HEK293T (cell line): ENCODE measurements around the gene MANEAL.

ENCODE experiments used
- CTCF ChIA-PET: fragments of 350-600 bp; formaldehyde crosslinking; extraction: SDS; loops from one replicate; lab custom pipeline; 2021; ENCODE audit warnings: antibody characterized with exemption, inconsistent platforms; lab: Yijun Ruan, JAX
- POLR2A ChIA-PET: fragments of 350-600 bp; formaldehyde crosslinking; extraction: SDS; loops from one replicate; lab custom pipeline; 2020; ENCODE audit warnings: antibody characterized with exemption, inconsistent platforms; lab: Yijun Ruan, JAX
- DNase-seq: peaks from one replicate; pipeline ENCODE4 v3.0.0; 2012; ENCODE audit warnings: mixed read lengths; ENCODE audit errors: extremely low spot score
- ARNT ChIP-seq: fragments of 450-650 bp; IDR thresholded peaks from 2 replicates; pipeline ENCODE4 v1.6.1; 2017; ENCODE audit warnings: mild to moderate bottlenecking
- BHLHE40 ChIP-seq: fragments of 450-650 bp; IDR thresholded peaks from 2 replicates; pipeline ENCODE4 v1.6.1; 2016; ENCODE audit warnings: mild to moderate bottlenecking, moderate library complexity, borderline replicate concordance
- CTBP1 ChIP-seq: fragments of 450-650 bp; IDR thresholded peaks from 2 replicates; pipeline ENCODE4 v1.6.1; 2016; ENCODE audit warnings: borderline replicate concordance
- ELF4 ChIP-seq: fragments of 450-650 bp; IDR thresholded peaks from 2 replicates; pipeline ENCODE4 v1.6.1; 2017; ENCODE audit warnings: antibody characterized with exemption
- FOXA1 ChIP-seq: fragments of 450-650 bp; IDR thresholded peaks from 2 replicates; pipeline ENCODE4 v1.6.1; 2016; ENCODE audit warnings: mild to moderate bottlenecking
- FOXK2 ChIP-seq: fragments of 450-650 bp; IDR thresholded peaks from 2 replicates; pipeline ENCODE4 v1.6.1; 2016; ENCODE audit warnings: mild to moderate bottlenecking
- FOXM1 ChIP-seq: fragments of 450-650 bp; IDR thresholded peaks from 2 replicates; pipeline ENCODE4 v1.6.1; 2017; ENCODE audit warnings: mild to moderate bottlenecking, borderline replicate concordance
- HDGF ChIP-seq: fragments of 450-650 bp; IDR thresholded peaks from 2 replicates; pipeline ENCODE4 v1.6.1; 2017; ENCODE audit warnings: antibody characterized with exemption, borderline replicate concordance
- L3MBTL2 ChIP-seq: fragments of 450-650 bp; conservative IDR thresholded peaks from 2 replicates; pipeline ENCODE4 v1.6.1; 2016; ENCODE audit warnings: mild to moderate bottlenecking
- LEF1 ChIP-seq: fragments of 450-650 bp; IDR thresholded peaks from 2 replicates; pipeline ENCODE4 v1.6.1; 2017; ENCODE audit warnings: mild to moderate bottlenecking, borderline replicate concordance
- NFRKB ChIP-seq: fragments of 450-650 bp; IDR thresholded peaks from 2 replicates; pipeline ENCODE4 v1.6.1; 2016; ENCODE audit warnings: mild to moderate bottlenecking, moderate library complexity
- SP1 ChIP-seq: fragments of 450-650 bp; IDR thresholded peaks from 2 replicates; pipeline ENCODE4 v1.6.1; 2017
- SUZ12 ChIP-seq: fragments of 450-650 bp; IDR thresholded peaks from 2 replicates; pipeline ENCODE4 v1.6.1; 2016; ENCODE audit warnings: mild to moderate bottlenecking
- TARDBP ChIP-seq: fragments of 450-650 bp; IDR thresholded peaks from 2 replicates; pipeline ENCODE4 v1.6.1; 2016
- ZNF384 ChIP-seq: fragments of 450-650 bp; IDR thresholded peaks from 2 replicates; pipeline ENCODE4 v1.6.1; 2016
- TF ChIP-seq, protein P1 (sequence below): fragments of 450-650 bp; IDR thresholded peaks from 2 replicates; pipeline ENCODE4 v1.6.1; 2016

Gene MANEAL

DNA sequence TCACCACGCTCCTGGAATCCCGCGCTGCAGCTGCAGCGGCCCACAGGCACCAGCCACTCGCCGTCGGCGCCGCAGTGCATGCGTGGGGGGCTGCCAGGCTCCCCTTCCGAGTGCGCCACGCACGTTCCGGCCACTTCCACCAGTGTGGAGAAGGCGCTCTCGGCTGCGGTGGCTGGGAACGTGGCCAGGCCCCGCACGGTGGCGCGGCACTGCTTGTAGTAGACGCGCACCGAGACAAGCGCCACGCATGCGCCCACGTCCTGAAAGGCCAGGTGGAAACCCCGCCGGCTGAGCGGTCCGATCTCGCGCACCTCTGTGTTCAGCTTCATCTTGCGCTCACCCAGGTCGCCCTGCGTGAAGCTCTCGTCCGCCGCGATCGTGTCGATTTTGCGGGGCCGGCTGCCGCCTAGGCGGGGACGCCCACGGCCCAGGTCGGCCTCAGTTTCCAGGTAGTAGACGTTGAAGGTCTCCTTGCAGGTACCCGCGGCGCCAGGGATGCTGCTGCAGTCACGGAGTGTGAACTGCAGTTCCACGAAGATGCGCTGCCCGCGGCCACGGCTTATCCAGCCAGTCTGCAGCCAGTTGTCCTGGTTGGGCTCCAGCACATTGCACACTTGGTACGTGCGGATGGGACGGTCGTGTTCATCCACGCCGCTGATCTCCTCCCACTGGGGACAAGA lies 32.1 kb upstream of the MANEAL start:
- TF ChIP-seq BHLHE40 (no peak), HDGF (no peak), ZNF384 (no peak)
- CTCF ChIA-PET: interaction anchor here (0.6 kb wide), 1 partner anchor 235 kb away, joined by 3 read pairs; no protein-coding TSS in a partner anchor

DNA sequence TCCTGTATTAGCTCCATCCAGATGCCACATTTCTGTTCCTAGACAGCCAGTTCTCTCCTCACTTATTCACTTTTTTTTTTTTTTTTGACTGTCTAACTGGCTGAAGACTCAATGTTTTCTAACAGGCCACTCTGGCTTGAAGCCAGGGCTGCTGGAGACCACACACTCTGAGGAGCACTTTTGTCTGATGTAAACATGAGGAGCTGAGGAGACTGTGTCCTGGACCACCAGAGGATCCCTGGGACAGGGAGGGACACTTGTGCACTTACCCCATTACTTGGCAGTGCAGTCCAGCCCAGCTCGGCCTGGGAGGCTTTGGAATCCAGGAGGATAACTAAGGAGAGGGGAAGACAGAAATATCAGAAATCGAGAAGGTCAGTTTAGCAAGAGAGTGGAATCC lies 31.1 kb upstream of the MANEAL start:
- ChIA-PET CTCF (interaction anchor here (0.6 kb wide), 1 partner anchor 236 kb away, joined by 3 read pairs; no protein-coding TSS in a partner anchor), POLR2A (interaction anchor here (0.6 to 1.2 kb wide), 3 partner anchors 33 to 72 kb away, joined by 3 read pairs; partner anchors contain the start of genes C1orf122 and YRDC)
- DNase-seq: no peak
- TF ChIP-seq SP1 (no peak), FOXK2 (no peak)

More for the DNA sequence above, 32.1 kb upstream of the MANEAL start:
- no peak for DNase-seq
- POLR2A ChIA-PET: interaction anchor here (1.2 kb wide), 1 partner anchor 46 kb away, joined by 3 read pairs; the partner anchor contains the start of genes C1orf122 and YRDC

DNA sequence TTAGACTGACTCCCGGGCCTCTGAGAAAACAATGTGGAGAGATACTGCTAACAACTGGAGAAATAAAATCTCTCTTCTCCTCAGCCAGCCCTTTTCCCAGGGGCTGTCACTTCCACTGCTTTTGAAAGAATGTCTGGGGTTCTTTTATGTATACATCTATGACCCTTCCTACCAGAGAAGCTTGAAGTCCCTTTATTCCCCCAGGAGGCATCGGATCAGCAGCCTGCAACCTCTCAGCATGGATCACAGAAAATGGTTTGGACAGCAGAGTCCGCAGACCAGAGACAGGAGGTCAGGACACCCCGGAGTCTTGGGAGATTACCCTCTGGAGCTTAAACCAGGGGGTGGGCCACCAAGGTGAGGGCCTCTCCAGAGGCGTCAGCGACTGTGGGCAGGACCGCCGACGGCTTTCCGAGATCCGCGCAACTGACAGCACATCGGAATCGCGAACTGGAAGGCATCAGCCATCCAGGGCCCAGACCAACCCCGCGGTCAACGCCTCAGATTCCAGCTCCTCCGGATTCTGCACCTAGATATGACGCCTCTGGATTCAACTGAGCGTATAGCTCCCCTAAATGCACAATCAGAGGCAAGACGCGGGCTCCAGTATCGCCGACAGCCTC lies 29.7 kb upstream of the MANEAL start:
- POLR2A ChIA-PET: no interaction called here
- DNase-seq: no peak
- CTCF ChIA-PET: no interaction called here

DNA sequence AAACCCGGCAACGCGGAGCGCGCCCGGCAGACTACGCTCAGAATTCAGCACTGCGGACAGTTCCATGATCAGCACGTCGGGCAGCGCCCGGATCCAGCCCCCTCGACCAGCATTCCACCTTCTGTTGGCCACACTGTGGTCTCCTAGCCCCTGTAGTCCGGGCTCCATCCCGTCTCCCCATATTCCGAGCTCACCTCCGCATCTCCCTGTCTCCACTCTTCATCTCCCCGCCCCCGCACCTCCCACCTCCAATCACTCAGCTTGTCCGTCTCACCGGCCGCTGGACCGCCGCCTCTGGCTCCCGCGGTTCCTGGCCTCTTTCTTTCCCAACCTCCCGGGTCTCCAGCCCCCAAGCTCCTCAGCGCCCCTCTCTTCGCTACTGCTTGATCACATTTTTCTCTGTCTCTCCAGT lies 29.2 kb upstream of the MANEAL start:
- CTCF ChIA-PET: no interaction called here
- TF ChIP-seq BHLHE40 (no peak), TARDBP (no peak), LEF1 (no peak), HDGF (no peak), ZNF384 (no peak)
- peak; percentile 84 for DNase-seq
- POLR2A ChIA-PET: no interaction called here

More for the DNA sequence above, 29.7 kb upstream of the MANEAL start:
- TF ChIP-seq ZNF384 (no peak), TARDBP (no peak), FOXA1 (no peak), FOXM1 (no peak), L3MBTL2 (no peak), ELF4 (no peak), LEF1 (no peak), FOXK2 (no peak), HDGF (no peak)
- TF ChIP-seq, protein P1, sequence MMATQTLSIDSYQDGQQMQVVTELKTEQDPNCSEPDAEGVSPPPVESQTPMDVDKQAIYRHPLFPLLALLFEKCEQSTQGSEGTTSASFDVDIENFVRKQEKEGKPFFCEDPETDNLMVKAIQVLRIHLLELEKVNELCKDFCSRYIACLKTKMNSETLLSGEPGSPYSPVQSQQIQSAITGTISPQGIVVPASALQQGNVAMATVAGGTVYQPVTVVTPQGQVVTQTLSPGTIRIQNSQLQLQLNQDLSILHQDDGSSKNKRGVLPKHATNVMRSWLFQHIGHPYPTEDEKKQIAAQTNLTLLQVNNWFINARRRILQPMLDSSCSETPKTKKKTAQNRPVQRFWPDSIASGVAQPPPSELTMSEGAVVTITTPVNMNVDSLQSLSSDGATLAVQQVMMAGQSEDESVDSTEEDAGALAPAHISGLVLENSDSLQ: no peak

DNA sequence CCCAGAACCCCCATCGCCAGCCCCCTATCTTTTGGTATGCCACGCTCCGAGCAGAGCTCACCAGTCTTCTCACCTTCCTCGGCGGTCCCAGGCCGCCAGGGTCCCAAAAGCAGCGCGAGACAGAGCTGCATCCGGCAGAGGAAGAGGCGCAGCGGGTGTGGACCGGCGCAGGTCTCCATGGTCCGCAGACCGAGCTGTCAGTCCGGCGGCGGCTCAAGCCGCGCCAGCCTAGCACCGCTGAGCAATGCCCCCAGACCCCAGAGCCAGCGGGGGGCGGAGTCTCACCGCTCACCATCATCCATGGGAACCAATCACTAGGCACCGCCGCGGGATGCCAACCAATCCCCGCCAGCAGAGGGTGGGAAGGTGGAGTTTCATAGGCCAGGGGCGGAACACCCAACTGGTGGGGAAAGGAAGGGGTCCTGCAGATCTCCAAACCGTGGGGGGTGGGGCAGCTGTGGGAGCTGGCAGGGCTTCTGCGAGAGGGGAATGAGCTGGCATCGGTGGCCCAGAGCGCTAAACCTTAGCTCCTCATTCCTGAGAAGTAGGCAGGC lies 28.7 kb upstream of the MANEAL start, which contains the start of gene EPHA10:
Gene EPHA10 (minus strand): TSS at position 233 of the 554 bp plus-strand sequence. CDS start 54 bp downstream, at position 179.
- no peak for DNase-seq
- no peak for TF ChIP-seq L3MBTL2
- POLR2A ChIA-PET: interaction anchor here (1.7 kb wide), 1 partner anchor 75 kb away, joined by 6 read pairs; a partner anchor contains a TSS
- CTCF ChIA-PET: interaction anchor here (0.5 to 0.6 kb wide), 2 partner anchors 159 to 208 kb away, joined by 3 read pairs; no protein-coding TSS in a partner anchor

DNA sequence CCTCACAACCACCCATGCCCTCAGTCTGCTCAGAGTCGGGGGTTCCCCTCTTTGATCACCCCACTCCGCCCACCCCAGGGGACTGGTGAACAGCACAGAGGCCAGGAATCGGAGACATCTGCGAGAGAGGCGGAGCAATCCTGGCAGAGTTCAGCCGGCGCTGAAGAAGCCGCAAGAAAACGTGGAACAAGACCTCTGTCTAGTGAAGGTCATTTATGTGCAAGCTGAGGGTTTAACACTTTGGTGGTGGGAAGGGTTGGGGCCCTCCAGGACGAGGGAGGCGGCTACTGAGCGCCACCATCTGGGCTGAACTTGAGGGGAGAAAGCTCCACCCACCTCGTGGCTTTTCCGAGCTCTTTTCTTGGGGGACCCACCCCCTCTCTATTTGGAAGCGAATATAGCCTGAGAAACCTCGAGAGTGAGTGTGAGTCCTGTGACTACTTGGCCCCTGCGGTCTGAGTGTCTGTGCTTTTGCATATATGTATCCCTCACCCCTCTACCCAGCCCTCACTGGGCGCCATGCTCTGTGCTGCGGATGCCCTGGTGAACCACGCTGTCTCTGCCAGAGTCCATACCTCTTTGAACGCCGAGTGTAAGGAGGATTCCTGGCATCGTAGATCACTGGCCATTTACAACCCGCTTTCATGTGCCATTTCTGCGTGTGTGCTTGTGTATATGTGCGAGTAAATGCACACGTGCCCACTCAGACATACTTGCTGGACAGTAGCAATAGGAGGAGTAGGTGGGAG lies 27.6 kb upstream of the MANEAL start:
- POLR2A ChIA-PET: interaction anchor here (0.9 to 1.7 kb wide), 3 partner anchors 26 to 76 kb away, joined by 4 to 6 read pairs (median 5); partner anchors contain the start of gene CDCA8
- TF ChIP-seq SP1 (no peak), ARNT (no peak), HDGF (no peak), FOXM1 (no peak), FOXK2 (no peak), BHLHE40 (no peak), ZNF384 (no peak), CTBP1 (no peak), L3MBTL2 (no peak), FOXA1 (no peak), ELF4 (no peak), LEF1 (no peak), NFRKB (no peak), TARDBP (no peak), SUZ12 (no peak)
- TF ChIP-seq, protein P1: no peak
- CTCF ChIA-PET: interaction anchor here (1.0 to 1.1 kb wide), 2 partner anchors 9 to 75 kb away, joined by 3 to 5 read pairs; a partner anchor contains a TSS
- DNase-seq: no peak
